Ishikawa (cell line): ENCODE data around the gene MROH2B.

Source experiments
- CEBPB ChIP-seq: IDR thresholded peaks from 2 replicates; pipeline ENCODE4 v1.6.1; 2012
- CREB1 ChIP-seq: IDR thresholded peaks from 2 replicates; pipeline ENCODE4 v1.6.1; 2012; ENCODE audit warnings: low read depth
- EGR1 ChIP-seq: IDR thresholded peaks from 2 replicates; pipeline ENCODE4 v1.6.1; 2012
- EP300 ChIP-seq: IDR thresholded peaks from 2 replicates; pipeline ENCODE4 v1.6.1; 2012; ENCODE audit warnings: borderline replicate concordance
- FOXM1 ChIP-seq: IDR thresholded peaks from 2 replicates; pipeline ENCODE4 v1.6.1; 2012; ENCODE audit warnings: low read depth, borderline replicate concordance
- NFIC ChIP-seq: IDR thresholded peaks from 2 replicates; pipeline ENCODE4 v1.6.1; 2012
- RAD21 ChIP-seq: IDR thresholded peaks from 2 replicates; pipeline ENCODE4 v1.6.1; 2012; ENCODE audit warnings: low read depth
- TAF1 ChIP-seq: IDR thresholded peaks from 2 replicates; pipeline ENCODE4 v1.6.1; 2012; ENCODE audit warnings: low read depth, mild to moderate bottlenecking
- TCF12 ChIP-seq: IDR thresholded peaks from 2 replicates; pipeline ENCODE4 v1.6.1; 2012; ENCODE audit warnings: low read depth
- TEAD4 ChIP-seq: IDR thresholded peaks from 2 replicates; pipeline ENCODE4 v1.6.1; 2012
- YY1 ChIP-seq: IDR thresholded peaks from 2 replicates; pipeline ENCODE4 v1.6.1; 2012; ENCODE audit warnings: low read depth
- ZBTB7A ChIP-seq: IDR thresholded peaks from 2 replicates; pipeline ENCODE4 v1.6.1; 2012; ENCODE audit warnings: low read depth
- TF ChIP-seq, protein P1 (sequence below): IDR thresholded peaks from 2 replicates; pipeline ENCODE4 v1.6.1; 2012
- TF ChIP-seq, protein P2 (sequence below): IDR thresholded peaks from 2 replicates; pipeline ENCODE4 v1.6.1; 2012; ENCODE audit warnings: low read depth, mild to moderate bottlenecking
- TF ChIP-seq, protein P3 (sequence below): IDR thresholded peaks from 2 replicates; pipeline ENCODE4 v1.6.1; 2012

The MROH2B gene

DNA sequence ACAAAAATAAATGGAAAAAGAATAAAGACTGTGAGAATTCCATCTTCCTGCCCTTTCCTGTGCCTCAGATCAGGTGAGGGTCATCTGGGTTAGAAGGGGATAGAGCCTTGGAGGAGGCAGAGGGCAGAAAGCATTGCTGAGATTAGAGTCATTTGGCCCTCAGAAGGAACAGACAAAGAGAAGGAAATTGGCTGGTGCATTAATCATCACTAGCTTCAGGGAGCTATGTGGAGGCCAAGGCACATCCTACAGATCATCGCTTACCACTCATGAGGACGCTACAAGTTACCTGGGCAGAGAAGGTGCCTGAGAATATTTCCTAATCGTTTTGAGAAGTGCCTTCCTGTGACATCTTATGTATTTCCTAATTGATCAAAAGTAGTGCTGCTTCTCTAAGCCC lies 87.4 kb downstream of the MROH2B start:
- TF ChIP-seq FOXM1 = no peak
- TF ChIP-seq ZBTB7A = no peak
- no peak for TF ChIP-seq TAF1
- TF ChIP-seq TCF12 = no peak
- no peak for TF ChIP-seq RAD21
- no peak for TF ChIP-seq EP300
- TF ChIP-seq, protein P1, sequence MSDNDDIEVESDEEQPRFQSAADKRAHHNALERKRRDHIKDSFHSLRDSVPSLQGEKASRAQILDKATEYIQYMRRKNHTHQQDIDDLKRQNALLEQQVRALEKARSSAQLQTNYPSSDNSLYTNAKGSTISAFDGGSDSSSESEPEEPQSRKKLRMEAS = no peak
- no peak for TF ChIP-seq CREB1
- no peak for TF ChIP-seq CEBPB
- TF ChIP-seq NFIC = no peak

DNA sequence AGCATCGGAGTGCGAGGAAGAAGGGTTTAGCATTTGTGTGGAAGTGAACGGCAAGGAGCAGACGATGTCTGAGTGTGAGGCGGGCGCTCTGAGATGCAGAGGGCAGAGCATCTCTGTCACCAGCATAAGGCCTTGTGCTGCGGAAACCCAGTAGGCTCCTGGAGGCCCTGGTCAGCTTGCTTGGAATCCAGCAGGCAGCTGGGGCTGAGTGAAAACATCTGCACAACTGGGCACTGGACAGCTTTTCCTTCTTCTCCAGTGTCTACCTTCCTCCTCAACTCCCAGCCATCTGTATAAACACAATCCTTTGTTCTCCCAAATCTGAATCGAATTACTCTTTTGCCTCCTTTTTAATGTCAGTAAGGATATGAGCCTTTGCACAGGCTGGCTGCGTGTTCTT lies 89.7 kb downstream of the MROH2B start:
- TF ChIP-seq ZBTB7A (no peak), TEAD4 (no peak), TCF12 (no peak), YY1 (no peak), EGR1 (no peak), CEBPB (no peak)
- TF ChIP-seq, protein P2, sequence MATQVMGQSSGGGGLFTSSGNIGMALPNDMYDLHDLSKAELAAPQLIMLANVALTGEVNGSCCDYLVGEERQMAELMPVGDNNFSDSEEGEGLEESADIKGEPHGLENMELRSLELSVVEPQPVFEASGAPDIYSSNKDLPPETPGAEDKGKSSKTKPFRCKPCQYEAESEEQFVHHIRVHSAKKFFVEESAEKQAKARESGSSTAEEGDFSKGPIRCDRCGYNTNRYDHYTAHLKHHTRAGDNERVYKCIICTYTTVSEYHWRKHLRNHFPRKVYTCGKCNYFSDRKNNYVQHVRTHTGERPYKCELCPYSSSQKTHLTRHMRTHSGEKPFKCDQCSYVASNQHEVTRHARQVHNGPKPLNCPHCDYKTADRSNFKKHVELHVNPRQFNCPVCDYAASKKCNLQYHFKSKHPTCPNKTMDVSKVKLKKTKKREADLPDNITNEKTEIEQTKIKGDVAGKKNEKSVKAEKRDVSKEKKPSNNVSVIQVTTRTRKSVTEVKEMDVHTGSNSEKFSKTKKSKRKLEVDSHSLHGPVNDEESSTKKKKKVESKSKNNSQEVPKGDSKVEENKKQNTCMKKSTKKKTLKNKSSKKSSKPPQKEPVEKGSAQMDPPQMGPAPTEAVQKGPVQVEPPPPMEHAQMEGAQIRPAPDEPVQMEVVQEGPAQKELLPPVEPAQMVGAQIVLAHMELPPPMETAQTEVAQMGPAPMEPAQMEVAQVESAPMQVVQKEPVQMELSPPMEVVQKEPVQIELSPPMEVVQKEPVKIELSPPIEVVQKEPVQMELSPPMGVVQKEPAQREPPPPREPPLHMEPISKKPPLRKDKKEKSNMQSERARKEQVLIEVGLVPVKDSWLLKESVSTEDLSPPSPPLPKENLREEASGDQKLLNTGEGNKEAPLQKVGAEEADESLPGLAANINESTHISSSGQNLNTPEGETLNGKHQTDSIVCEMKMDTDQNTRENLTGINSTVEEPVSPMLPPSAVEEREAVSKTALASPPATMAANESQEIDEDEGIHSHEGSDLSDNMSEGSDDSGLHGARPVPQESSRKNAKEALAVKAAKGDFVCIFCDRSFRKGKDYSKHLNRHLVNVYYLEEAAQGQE = no peak

DNA sequence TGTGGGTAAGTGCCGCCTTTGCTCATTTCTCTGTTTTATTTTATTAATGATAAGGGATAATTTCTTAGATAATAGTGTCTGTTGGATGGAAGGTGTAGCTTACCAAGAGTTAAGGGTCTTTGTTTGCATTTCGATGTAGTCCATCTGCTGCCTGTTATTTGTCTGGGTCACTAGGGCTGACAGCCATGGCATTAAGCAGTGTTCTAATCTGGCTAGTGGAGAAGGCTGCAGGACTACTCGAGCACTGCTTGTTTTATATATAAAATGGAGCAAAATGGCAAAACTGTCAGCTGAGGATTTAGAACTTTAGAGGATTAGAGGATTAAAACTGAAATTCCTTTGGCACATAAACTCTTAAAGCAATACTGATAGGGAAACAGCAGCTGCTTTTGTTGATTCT lies 94.3 kb downstream of the MROH2B start:
- no peak for TF ChIP-seq CEBPB
- TF ChIP-seq RAD21 = no peak
- no peak for TF ChIP-seq FOXM1
- no peak for TF ChIP-seq ZBTB7A
- TF ChIP-seq, protein P2 = no peak

DNA sequence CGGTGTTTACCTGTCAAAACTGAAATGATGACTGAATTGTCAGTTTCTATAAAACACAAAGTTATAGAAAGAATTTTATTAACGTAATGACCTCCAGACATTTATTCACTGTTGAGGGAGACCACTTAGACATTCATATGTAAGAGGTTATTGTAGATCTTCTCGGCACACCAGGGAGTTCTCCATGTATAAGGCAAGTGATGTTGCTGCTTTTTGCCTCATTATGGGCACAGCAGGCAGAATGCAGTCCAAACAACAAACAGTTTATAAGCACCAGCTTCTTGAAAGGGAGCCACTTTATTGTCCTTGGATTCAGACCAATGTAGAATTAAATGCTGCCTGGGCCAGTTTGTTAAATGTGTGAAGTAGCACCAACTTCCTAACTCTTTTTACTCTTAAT lies 95.1 kb downstream of the MROH2B start:
- TF ChIP-seq YY1 (no peak), TAF1 (no peak), CEBPB (no peak), TEAD4 (no peak), NFIC (no peak), EP300 (no peak), FOXM1 (no peak), RAD21 (no peak), ZBTB7A (no peak), EGR1 (no peak), CREB1 (no peak), TCF12 (no peak)
- TF ChIP-seq, protein P2 = no peak
- TF ChIP-seq, protein P1 = no peak
- TF ChIP-seq, protein P3, sequence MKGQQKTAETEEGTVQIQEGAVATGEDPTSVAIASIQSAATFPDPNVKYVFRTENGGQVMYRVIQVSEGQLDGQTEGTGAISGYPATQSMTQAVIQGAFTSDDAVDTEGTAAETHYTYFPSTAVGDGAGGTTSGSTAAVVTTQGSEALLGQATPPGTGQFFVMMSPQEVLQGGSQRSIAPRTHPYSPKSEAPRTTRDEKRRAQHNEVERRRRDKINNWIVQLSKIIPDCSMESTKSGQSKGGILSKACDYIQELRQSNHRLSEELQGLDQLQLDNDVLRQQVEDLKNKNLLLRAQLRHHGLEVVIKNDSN = no peak

DNA sequence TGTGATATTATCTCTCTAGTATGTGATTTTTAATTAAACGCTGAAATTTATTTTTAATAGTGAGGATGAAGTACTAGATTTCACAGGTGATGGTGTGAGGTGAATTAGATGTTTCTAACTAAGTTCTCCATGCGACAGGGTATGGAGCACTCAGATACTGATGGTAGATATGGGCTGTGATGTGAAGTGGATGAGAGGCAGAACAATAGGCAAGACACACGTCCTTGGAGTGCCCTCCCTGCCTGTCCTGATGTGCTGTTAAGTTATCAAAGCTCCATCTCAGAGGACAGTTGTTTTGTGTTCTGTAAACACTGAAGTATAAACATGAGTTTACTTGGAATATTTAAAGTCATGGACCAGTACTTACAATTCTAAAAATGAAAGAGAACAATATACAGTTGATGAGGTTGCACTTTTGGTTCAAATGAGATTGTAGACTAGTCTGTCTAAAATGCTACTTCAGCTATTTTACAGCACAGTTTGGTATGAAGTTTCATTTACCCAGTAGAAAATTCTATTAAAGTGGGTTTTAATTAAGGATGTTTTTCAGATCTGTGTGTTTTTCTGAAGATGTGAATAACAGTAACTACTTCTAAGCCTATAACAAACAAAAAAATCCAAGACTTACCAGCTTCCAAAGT lies 97.7 kb downstream of the MROH2B start:
- TF ChIP-seq NFIC (no peak), YY1 (no peak), TAF1 (no peak), CREB1 (no peak), TCF12 (no peak)

DNA sequence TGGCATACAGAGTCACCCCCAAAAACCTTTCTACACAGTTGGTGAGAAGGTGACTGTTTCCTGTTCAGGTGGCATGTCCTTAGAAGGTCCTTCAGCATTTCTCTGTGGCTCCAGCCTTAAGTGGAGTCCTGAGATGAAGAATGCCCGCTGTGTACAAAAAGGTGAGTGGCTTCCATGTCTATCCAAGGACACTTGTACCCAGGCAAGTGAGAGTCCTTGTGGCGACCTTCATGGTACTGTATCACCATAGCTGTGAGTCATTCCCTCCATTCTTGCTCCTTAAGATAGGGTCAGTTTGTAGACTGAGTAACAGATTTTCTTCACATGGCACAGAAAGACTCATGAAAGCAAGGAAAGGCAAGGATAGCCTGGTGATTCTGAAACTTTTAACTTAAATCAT lies 98.7 kb downstream of the MROH2B start:
- no peak for TF ChIP-seq TCF12
- TF ChIP-seq, protein P3 = no peak
- TF ChIP-seq TEAD4 = no peak
